B cell (primary cell): ENCODE results near the gene CEP55. TPM values are rescaled to one million over a fixed set of nuclear protein-coding genes. Genes with fewer than 3 reads are reported as not detected.

Experiments used
- ATAC-seq: fragments of 200-7000 bp; cut with Tn5 transposase; one replicate; pipeline ENCODE4 v1.10.0; 2021; ENCODE audit warnings: low read depth, mild to moderate bottlenecking, moderate number of reproducible peaks, moderate library complexity
- CTCF ChIA-PET: fragments of 350-600 bp; sonication (Branson Sonifier 250); formaldehyde crosslinking; loops from one replicate; lab custom pipeline; 2021; ENCODE audit warnings: antibody characterized with exemption, inconsistent platforms; lab: Charles Lee
- POLR2A ChIA-PET: fragments of 350-600 bp; sonication (Branson Sonifier 250); formaldehyde crosslinking; loops from one replicate; lab custom pipeline; 2021; ENCODE audit warnings: antibody characterized with exemption; lab: Charles Lee
- DNase-seq: peaks from one replicate; pipeline ENCODE4 v3.0.0; 2013
- H2AFZ ChIP-seq: 2 replicates; pipeline ENCODE4 v1.6.1; 2012; ENCODE audit warnings: mild to moderate bottlenecking, low read depth, low read length; ENCODE audit not compliant: insufficient read depth, poor library complexity, severe bottlenecking
- H3K27ac ChIP-seq, 2 donors: 1 replicate in 1 of 2; 2 replicates in 1 of 2; pipeline ENCODE4 v1.5.1; 2012 to 2013; ENCODE audit warnings: low read length in 2 of 2, mild to moderate bottlenecking in 2 of 2, moderate library complexity in 1 of 2
- H3K27me3 ChIP-seq, 4 experiments: fragments of 200-600 bp in 1 of 4; sonication (generic) in 1 of 4; replicated peaks in 1 of 4; 1 replicate in 2 of 4; 2 replicates in 2 of 4; pipeline versions ENCODE4 v1.6.1 to v1.7.0; 2013 to 2016; ENCODE audit warnings: low read length in 3 of 4, mild to moderate bottlenecking in 2 of 4, mixed read lengths in 1 of 4, moderate library complexity in 1 of 4; ENCODE audit not compliant: insufficient read depth in 4 of 4, control insufficient read depth in 3 of 4; ENCODE audit errors: control extremely low read depth in 1 of 4
- H3K36me3 ChIP-seq, 2 experiments: replicated peaks in 1 of 2; 1 replicate in 1 of 2; 2 replicates in 1 of 2; pipeline versions ENCODE4 v1.6.1 to v1.7.1; 2013; ENCODE audit warnings: low read length in 1 of 2; ENCODE audit not compliant: insufficient read depth in 2 of 2, control insufficient read depth in 1 of 2; ENCODE audit errors: control extremely low read depth in 1 of 2, extremely low read depth in 1 of 2
- H3K4me1 ChIP-seq, 2 donors: fragments of 200-600 bp in 1 of 2; sonication (generic) in 1 of 2; 1 replicate in 1 of 2; 2 replicates in 1 of 2; pipeline versions ENCODE4 v1.5.1 to v1.6.1; 2013 to 2017; ENCODE audit warnings: low read length in 2 of 2; ENCODE audit not compliant: control insufficient read depth in 2 of 2, insufficient read depth in 2 of 2
- H3K4me2 ChIP-seq: replicated peaks from 2 replicates; pipeline ENCODE3; 2012; ENCODE audit warnings: mild to moderate bottlenecking, low read depth, low read length; ENCODE audit not compliant: poor library complexity, severe bottlenecking
- H3K4me3 ChIP-seq, 5 experiments: fragments of 200-600 bp in 1 of 5; sonication (generic) in 1 of 5; 1 replicate in 3 of 5; 2 replicates in 2 of 5; pipeline versions ENCODE4 v1.5.1 to v1.7.0; 2011 to 2016; ENCODE audit warnings: low read length in 4 of 5, mild to moderate bottlenecking in 4 of 5, low read depth in 2 of 5, control low read depth in 1 of 5, moderate library complexity in 1 of 5; ENCODE audit not compliant: insufficient read depth in 1 of 5; ENCODE audit errors: control extremely low read depth in 1 of 5, extremely low read depth in 1 of 5
- H3K79me2 ChIP-seq: fragments of 200-600 bp; sonication (generic); one replicate; pipeline ENCODE4 v1.6.0; 2016; ENCODE audit warnings: low read length; ENCODE audit not compliant: control insufficient read depth, insufficient read depth
- H3K9ac ChIP-seq: fragments of 200-600 bp; sonication (generic); 2 replicates; pipeline ENCODE4 v1.6.1; 2017; ENCODE audit warnings: mild to moderate bottlenecking, low read length, moderate library complexity
- H3K9me3 ChIP-seq, 3 donors: one replicate each; pipeline versions ENCODE4 v1.6.1 to v1.7.1; 2013; ENCODE audit warnings: low read length in 2 of 3; ENCODE audit not compliant: control insufficient read depth in 2 of 3, insufficient read depth in 1 of 3; ENCODE audit errors: control extremely low read depth in 1 of 3
- H4K20me1 ChIP-seq: 2 replicates; pipeline ENCODE4 v1.6.0; 2012; ENCODE audit warnings: mild to moderate bottlenecking, low read length; ENCODE audit not compliant: insufficient read depth, control insufficient read depth, poor library complexity, severe bottlenecking
- H3K27ac Mint-ChIP-seq: one replicate; pipeline ENCODE4 v1.8.0; 2021; ENCODE audit warnings: mixed read lengths
- H3K27me3 Mint-ChIP-seq: one replicate; pipeline ENCODE4 v1.8.0; 2021; ENCODE audit warnings: mixed read lengths
- H3K4me1 Mint-ChIP-seq: one replicate; pipeline ENCODE4 v1.8.0; 2021; ENCODE audit warnings: mixed read lengths
- H3K4me3 Mint-ChIP-seq: one replicate; pipeline ENCODE4 v1.8.0; 2021; ENCODE audit warnings: mixed read lengths
- H3K9me3 Mint-ChIP-seq: one replicate; pipeline ENCODE4 v1.8.0; 2022; ENCODE audit warnings: mixed read lengths; ENCODE audit not compliant: insufficient read depth
- EZH2 ChIP-seq: IDR thresholded peaks from 2 replicates; pipeline ENCODE4 v1.6.1; 2012; ENCODE audit warnings: borderline replicate concordance, low read depth, mild to moderate bottlenecking, moderate library complexity, low read length; ENCODE audit not compliant: insufficient read depth, poor library complexity, severe bottlenecking
- WGBS: methylation state at CpG from one replicate; pipeline ENCODE4 v1.1.5; 2013; ENCODE audit warnings: missing lambda C conversion rate; ENCODE audit not compliant: insufficient coverage; 5-methylcytosine and 5-hydroxymethylcytosine counted together
- intact Hi-C: fragments of 100-400 bp; cut with micrococcal nuclease; formaldehyde crosslinking; loops from one replicate; pipeline ENCODE4 v1.10.0; 2022
- polyA plus RNA-seq: library from polyadenylated mRNA; depleted of rRNA; stranded (reverse); fragments of >200 nt; gene quantifications from 2 replicates; pipeline ENCODE4 v1.2.3, GENCODE V29; 2012
- total RNA-seq, 2 donors: library from RNA; stranded (reverse); fragments of 120-200 nt in 1 of 2; gene quantifications; 1 replicate in 1 of 2; 2 replicates in 1 of 2; pipeline versions ENCODE4 v1.2.3 to v1.2.4, GENCODE V29; 2013 to 2022
- TF ChIP-seq, protein P1 (sequence below): fragments of 200-600 bp; IDR thresholded peaks from one replicate; pipeline ENCODE4 v1.8.0; 2022; ENCODE audit warnings: antibody characterized with exemption, mild to moderate bottlenecking

CEP55 gene
- total and polyA plus RNA-seq, 2 donors (not counting 1 experiment from before 2014, with no cell fraction given), result 0.12 to 0.27 TPM

DNA sequence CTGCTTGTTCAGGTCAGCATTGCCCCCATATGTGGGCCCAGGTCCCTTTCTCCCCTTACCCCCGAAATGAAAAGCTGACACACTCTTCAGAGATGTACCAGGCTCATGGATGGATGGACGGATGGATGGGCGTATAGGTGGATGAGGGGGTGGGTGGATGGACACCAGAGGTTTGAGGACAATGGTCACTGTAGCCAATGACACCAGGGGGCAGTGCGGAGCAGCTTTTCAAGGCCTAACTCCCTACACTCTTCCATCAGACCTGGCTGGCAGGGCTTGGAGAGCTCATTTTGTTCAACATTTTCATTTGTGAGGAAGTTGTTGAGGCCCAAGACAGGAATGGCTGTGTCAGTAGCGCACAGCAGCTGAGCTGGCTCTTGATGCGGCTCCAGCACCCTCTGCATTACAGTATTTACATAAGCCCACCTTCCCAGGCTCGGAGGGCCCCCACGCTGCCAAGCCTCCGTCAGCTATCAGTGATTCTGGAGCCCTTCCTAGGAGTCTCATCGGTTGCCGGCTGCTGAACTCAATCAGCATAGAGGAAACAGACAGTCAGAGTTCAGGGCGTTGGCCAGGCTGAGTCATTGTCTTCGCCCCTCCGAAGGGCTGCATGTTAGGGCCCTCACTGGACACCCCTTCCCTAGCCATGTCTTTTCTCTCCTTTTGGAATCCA, 58.5 kb downstream of the CEP55 start:
- ATAC-seq, result peak; percentile 49
- no peaks in the 10 kb centered on the region for H3K79me2 ChIP-seq
- H3K27me3 Mint-ChIP-seq, result peaks cover 10% of the 10 kb centered on the region

DNA sequence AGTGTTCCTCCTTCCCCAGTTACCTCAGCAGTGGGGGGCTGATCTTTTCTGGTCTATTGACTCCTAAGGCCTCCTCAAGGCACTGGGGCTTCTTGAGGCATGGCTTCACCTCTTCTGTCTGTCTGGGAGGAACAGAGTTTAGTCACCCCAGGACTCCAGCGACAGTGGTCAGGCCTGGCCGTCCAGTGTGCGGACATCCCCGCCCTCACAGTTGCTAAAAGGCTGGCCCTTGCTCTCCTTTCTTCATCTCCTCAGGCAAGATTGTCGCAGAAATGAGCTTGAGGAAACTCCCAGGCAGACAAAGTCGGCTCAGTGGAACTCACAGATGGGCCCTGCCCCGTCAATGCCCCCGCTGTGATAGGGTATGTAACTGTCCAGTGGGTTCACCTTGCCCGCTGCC, 63.1 kb downstream of the CEP55 start:
- H3K27ac ChIP-seq, result no peak overlapping the region

More for the DNA sequence above, 58.5 kb downstream of the CEP55 start:
- intact Hi-C loops, result no loop called here
- no peaks in the 10 kb centered on the region for H3K4me1 ChIP-seq
- no peaks in the 10 kb centered on the region for H4K20me1 ChIP-seq
- H3K27ac ChIP-seq, result no peak overlapping the region
- H3K36me3 ChIP-seq, result no peaks in the 10 kb centered on the region
- H3K4me2 ChIP-seq, result no peak overlapping the region
- 31% methylated on average over 10 of the region's 14 CpGs for WGBS
- TF ChIP-seq EZH2, result no peak
- TF ChIP-seq, protein P1, sequence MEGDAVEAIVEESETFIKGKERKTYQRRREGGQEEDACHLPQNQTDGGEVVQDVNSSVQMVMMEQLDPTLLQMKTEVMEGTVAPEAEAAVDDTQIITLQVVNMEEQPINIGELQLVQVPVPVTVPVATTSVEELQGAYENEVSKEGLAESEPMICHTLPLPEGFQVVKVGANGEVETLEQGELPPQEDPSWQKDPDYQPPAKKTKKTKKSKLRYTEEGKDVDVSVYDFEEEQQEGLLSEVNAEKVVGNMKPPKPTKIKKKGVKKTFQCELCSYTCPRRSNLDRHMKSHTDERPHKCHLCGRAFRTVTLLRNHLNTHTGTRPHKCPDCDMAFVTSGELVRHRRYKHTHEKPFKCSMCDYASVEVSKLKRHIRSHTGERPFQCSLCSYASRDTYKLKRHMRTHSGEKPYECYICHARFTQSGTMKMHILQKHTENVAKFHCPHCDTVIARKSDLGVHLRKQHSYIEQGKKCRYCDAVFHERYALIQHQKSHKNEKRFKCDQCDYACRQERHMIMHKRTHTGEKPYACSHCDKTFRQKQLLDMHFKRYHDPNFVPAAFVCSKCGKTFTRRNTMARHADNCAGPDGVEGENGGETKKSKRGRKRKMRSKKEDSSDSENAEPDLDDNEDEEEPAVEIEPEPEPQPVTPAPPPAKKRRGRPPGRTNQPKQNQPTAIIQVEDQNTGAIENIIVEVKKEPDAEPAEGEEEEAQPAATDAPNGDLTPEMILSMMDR, result peak; percentile 74
- H3K4me3 ChIP-seq, result no peak overlapping the region
- no peak overlapping the region for H3K4me3 Mint-ChIP-seq
- POLR2A ChIA-PET, result no interaction called here
- peaks cover 2% of the 10 kb centered on the region for H3K4me1 Mint-ChIP-seq
- CTCF ChIA-PET, result interaction anchor here (0.5 to 5.5 kb wide), 17 partner anchors 9 to 766 kb away, joined by 3 to 64 read pairs (median 4); partner anchors contain the start of gene FRA10AC1
- H3K27me3 ChIP-seq, result peaks cover 0 to 3% (median 0%) of the 10 kb centered on the region in 4 experiments
- peaks cover 0 to 4% (median 0%) of the 10 kb centered on the region in 3 donors for H3K9me3 ChIP-seq
- H3K27ac Mint-ChIP-seq, result no peak overlapping the region
- H3K9ac ChIP-seq, result no peak overlapping the region
- DNase-seq, result peak; percentile 53
- H3K9me3 Mint-ChIP-seq, result no peaks in the 10 kb centered on the region
- no peak overlapping the region for H2AFZ ChIP-seq

More for the DNA sequence above, 63.1 kb downstream of the CEP55 start:
- H3K4me3 Mint-ChIP-seq, result no peak overlapping the region
- ChIA-PET CTCF (no interaction called here), POLR2A (no interaction called here)
- no peak overlapping the region for H2AFZ ChIP-seq
- H3K36me3 ChIP-seq, result no peaks in the 10 kb centered on the region
- intact Hi-C loops, result no loop called here
- H3K9me3 Mint-ChIP-seq, result no peaks in the 10 kb centered on the region
- H3K4me2 ChIP-seq, result no peak overlapping the region
- no peak for ATAC-seq
- peaks cover 2% of the 10 kb centered on the region for H3K4me1 Mint-ChIP-seq
- TF ChIP-seq EZH2, result no peak
- TF ChIP-seq, protein P1, result no peak
- H3K79me2 ChIP-seq, result no peaks in the 10 kb centered on the region
- DNase-seq, result no peak
- H3K27ac Mint-ChIP-seq, result no peak overlapping the region
- peaks cover 18% of the 10 kb centered on the region for H3K27me3 Mint-ChIP-seq
- no peaks in the 10 kb centered on the region for H3K4me1 ChIP-seq
- WGBS, result 91% methylated on average over 5 of the region's 9 CpGs
- peaks cover 0 to 4% (median 0%) of the 10 kb centered on the region in 3 donors for H3K9me3 ChIP-seq
- H3K4me3 ChIP-seq, result no peak overlapping the region
- H3K9ac ChIP-seq, result no peak overlapping the region
- peaks cover 0 to 3% (median 0%) of the 10 kb centered on the region in 4 experiments for H3K27me3 ChIP-seq
- no peaks in the 10 kb centered on the region for H4K20me1 ChIP-seq
